GM12878 (cell line): ENCODE measurements around the gene CNNM4. TPM values are rescaled to one million over a fixed set of nuclear protein-coding genes. Genes with fewer than 3 reads are reported as not detected.
A peak's percentile ranks its signal among the peaks of the same experiment; 100 is the strongest.

Experiments
- BCL3 ChIP-seq: IDR thresholded peaks from 2 replicates; pipeline ENCODE4 v1.6.1; 2011; ENCODE audit warnings: borderline replicate concordance, low read depth, mild to moderate bottlenecking, moderate library complexity, low read length; ENCODE audit not compliant: insufficient read depth, poor library complexity, severe bottlenecking
- BHLHE40 ChIP-seq, 2 experiments: fragments of 450-650 bp in 1 of 2; IDR thresholded peaks; 2 replicates each; pipeline ENCODE4 v1.6.1; 2011 to 2017; ENCODE audit warnings: low read depth in 2 of 2, borderline replicate concordance in 1 of 2, improper control_type of control experiment in 1 of 2, low read length in 1 of 2, mild to moderate bottlenecking in 1 of 2
- HDAC2 ChIP-seq: fragments of 200-600 bp; sonication (generic); IDR thresholded peaks from 2 replicates; pipeline ENCODE4 v1.6.1; 2017
- HDGF ChIP-seq: fragments of 450-650 bp; IDR thresholded peaks from 2 replicates; pipeline ENCODE4 v1.6.1; 2016; ENCODE audit warnings: antibody characterized with exemption
- HSF1 ChIP-seq: fragments of 150-350 bp; IDR thresholded peaks from 2 replicates; pipeline ENCODE4 v1.6.1; 2014; ENCODE audit warnings: mild to moderate bottlenecking, low read depth, low read length
- IRF4 ChIP-seq: IDR thresholded peaks from 2 replicates; pipeline ENCODE4 v1.6.1; 2011; ENCODE audit warnings: low read depth, low read length
- LARP7 ChIP-seq: fragments of 450-650 bp; IDR thresholded peaks from 2 replicates; pipeline ENCODE4 v1.6.1; 2017; ENCODE audit warnings: mild to moderate bottlenecking
- MLLT1 ChIP-seq: fragments of 450-650 bp; IDR thresholded peaks from 2 replicates; pipeline ENCODE4 v1.6.1; 2016; ENCODE audit warnings: mild to moderate bottlenecking
- NBN ChIP-seq: fragments of 450-650 bp; IDR thresholded peaks from 2 replicates; pipeline ENCODE4 v1.6.1; 2016
- NR2F1 ChIP-seq: fragments of 450-650 bp; conservative IDR thresholded peaks from 2 replicates; pipeline ENCODE4 v1.6.1; 2017; ENCODE audit warnings: mild to moderate bottlenecking
- POLR2A ChIP-seq: IDR thresholded peaks from 2 replicates; pipeline ENCODE4 v1.6.1; 2011; ENCODE audit warnings: low read depth, mild to moderate bottlenecking, low read length
- SPI1 ChIP-seq: IDR thresholded peaks from 2 replicates; pipeline ENCODE4 v1.6.1; 2011; ENCODE audit warnings: low read depth, mild to moderate bottlenecking, low read length, moderate library complexity, borderline replicate concordance; ENCODE audit not compliant: insufficient read depth
- SRF ChIP-seq, 2 experiments: IDR thresholded peaks; 2 replicates each; pipeline ENCODE4 v1.6.1; 2011; ENCODE audit warnings: low read depth in 2 of 2, low read length in 2 of 2, mild to moderate bottlenecking in 1 of 2, moderate library complexity in 1 of 2
- polyA plus RNA-seq, 11 experiments: library from polyadenylated mRNA; depleted of rRNA in 4 of 11; unstranded in 6 of 11; stranded (reverse) in 5 of 11; fragments of >200 nt; fragmentation: Nextera tagmentation in 4 of 11; fragmentation: Illumina TruSeq in 1 of 11; extraction: Ambion mirVana in 4 of 11; extraction: Trizol in 1 of 11; gene quantifications; 1 replicate in 1 of 11; 2 replicates in 10 of 11; pipeline versions ENCODE4 v1.2.1 to v1.2.3, GENCODE V29; 2011 to 2016; ENCODE audit warnings: inconsistent platforms in 2 of 11, missing spikeins in 2 of 11, low read depth in 1 of 11
- total RNA-seq, 4 experiments: library from RNA; depleted of rRNA in 3 of 4; stranded (reverse); fragments of >200 nt in 3 of 4; fragmentation: Illumina TruSeq in 1 of 4; extraction: Trizol in 1 of 4; gene quantifications; 2 replicates each; pipeline versions ENCODE4 v1.2.1 to v1.2.3, GENCODE V29; 2013 to 2021
- TF ChIP-seq, protein P1 (sequence below): fragments of 450-650 bp; IDR thresholded peaks from 2 replicates; pipeline ENCODE4 v1.6.1; 2017; ENCODE audit warnings: borderline replicate concordance
- TF ChIP-seq, protein P2 (sequence below): fragments of 450-650 bp; IDR thresholded peaks from 2 replicates; pipeline ENCODE4 v1.6.1; 2016; ENCODE audit warnings: mild to moderate bottlenecking, moderate library complexity, borderline replicate concordance

The CNNM4 gene
- total and polyA plus RNA-seq, 10 of the 15 experiments (the other 5 are each of a cell fraction or from before 2014, with no cell fraction given) = 2.4 to 13.8 (median 8.1) TPM

DNA sequence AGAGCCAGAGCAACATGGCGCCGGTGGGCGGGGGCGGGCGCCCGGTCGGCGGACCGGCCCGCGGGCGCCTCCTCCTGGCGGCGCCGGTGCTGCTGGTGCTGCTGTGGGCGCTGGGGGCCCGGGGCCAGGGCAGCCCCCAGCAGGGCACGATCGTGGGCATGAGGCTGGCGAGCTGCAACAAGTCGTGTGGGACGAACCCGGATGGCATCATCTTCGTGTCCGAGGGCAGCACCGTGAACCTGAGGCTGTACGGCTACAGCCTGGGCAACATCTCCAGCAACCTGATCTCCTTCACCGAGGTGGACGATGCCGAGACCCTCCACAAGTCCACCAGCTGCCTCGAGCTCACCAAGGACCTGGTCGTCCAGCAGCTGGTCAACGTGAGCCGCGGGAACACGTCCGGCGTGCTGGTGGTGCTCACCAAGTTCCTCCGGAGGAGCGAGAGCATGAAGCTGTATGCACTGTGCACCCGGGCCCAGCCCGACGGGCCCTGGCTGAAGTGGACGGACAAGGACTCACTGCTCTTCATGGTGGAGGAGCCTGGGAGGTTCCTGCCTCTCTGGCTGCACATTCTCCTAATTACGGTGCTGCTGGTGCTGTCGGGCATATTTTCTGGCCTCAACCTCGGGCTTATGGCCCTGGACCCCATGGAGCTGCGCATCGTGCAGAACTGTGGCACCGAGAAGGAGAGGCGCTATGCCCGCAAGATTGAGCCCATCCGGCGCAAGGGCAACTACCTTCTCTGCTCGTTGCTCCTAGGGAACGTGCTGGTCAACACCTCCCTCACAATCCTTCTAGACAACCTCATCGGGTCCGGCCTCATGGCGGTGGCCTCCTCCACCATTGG, 507 bp downstream of the CNNM4 start (continued):
- TF ChIP-seq BCL3 = no peak
- peak; percentile 54; the same call in 1 of the 2 replicates for TF ChIP-seq NR2F1
- no peak for TF ChIP-seq HSF1
- no peak for TF ChIP-seq HDAC2
- TF ChIP-seq SPI1 = no peak
- peak; percentile 94 for TF ChIP-seq LARP7
- TF ChIP-seq MLLT1 = peak; percentile 88
- 0 out of 2 replicates have a peak, but pooled peaks have one; percentile 12 for TF ChIP-seq IRF4
- TF ChIP-seq, protein P1, sequence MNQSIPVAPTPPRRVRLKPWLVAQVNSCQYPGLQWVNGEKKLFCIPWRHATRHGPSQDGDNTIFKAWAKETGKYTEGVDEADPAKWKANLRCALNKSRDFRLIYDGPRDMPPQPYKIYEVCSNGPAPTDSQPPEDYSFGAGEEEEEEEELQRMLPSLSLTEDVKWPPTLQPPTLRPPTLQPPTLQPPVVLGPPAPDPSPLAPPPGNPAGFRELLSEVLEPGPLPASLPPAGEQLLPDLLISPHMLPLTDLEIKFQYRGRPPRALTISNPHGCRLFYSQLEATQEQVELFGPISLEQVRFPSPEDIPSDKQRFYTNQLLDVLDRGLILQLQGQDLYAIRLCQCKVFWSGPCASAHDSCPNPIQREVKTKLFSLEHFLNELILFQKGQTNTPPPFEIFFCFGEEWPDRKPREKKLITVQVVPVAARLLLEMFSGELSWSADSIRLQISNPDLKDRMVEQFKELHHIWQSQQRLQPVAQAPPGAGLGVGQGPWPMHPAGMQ = no peak
- TF ChIP-seq SRF (IDR thresholded peaks at IDR 0.05; ENCODE audit: low read depth in 2 of 2, low read length in 2 of 2) = no peak
- TF ChIP-seq POLR2A = no peak; the same call in 1 of the 2 replicates
- peak; percentile 32; the same call in 1 of the 2 replicates for TF ChIP-seq NBN
- peak; percentile 21 to 37; a peak in 1 of 4 replicates for TF ChIP-seq BHLHE40 (IDR thresholded peaks at IDR 0.05; ENCODE audit: borderline replicate concordance in 1 of 2, low read depth in 2 of 2, low read length in 1 of 2)
- TF ChIP-seq, protein P2, sequence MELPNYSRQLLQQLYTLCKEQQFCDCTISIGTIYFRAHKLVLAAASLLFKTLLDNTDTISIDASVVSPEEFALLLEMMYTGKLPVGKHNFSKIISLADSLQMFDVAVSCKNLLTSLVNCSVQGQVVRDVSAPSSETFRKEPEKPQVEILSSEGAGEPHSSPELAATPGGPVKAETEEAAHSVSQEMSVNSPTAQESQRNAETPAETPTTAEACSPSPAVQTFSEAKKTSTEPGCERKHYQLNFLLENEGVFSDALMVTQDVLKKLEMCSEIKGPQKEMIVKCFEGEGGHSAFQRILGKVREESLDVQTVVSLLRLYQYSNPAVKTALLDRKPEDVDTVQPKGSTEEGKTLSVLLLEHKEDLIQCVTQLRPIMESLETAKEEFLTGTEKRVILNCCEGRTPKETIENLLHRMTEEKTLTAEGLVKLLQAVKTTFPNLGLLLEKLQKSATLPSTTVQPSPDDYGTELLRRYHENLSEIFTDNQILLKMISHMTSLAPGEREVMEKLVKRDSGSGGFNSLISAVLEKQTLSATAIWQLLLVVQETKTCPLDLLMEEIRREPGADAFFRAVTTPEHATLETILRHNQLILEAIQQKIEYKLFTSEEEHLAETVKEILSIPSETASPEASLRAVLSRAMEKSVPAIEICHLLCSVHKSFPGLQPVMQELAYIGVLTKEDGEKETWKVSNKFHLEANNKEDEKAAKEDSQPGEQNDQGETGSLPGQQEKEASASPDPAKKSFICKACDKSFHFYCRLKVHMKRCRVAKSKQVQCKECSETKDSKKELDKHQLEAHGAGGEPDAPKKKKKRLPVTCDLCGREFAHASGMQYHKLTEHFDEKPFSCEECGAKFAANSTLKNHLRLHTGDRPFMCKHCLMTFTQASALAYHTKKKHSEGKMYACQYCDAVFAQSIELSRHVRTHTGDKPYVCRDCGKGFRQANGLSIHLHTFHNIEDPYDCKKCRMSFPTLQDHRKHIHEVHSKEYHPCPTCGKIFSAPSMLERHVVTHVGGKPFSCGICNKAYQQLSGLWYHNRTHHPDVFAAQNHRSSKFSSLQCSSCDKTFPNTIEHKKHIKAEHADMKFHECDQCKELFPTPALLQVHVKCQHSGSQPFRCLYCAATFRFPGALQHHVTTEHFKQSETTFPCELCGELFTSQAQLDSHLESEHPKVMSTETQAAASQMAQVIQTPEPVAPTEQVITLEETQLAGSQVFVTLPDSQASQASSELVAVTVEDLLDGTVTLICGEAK = 0 out of 2 replicates have a peak, but pooled peaks have one; percentile 14
- TF ChIP-seq HDGF = peak; percentile 83
